Mucosa of descending colon (tissue), 3 donors: ENCODE results near the gene BBX. TPM values are rescaled to one million over a fixed set of nuclear protein-coding genes. Genes with fewer than 3 reads are reported as not detected.

Experiments
- ATAC-seq: fragments of 200-7000 bp; cut with Tn5 transposase; one replicate; pipeline ENCODE4 v1.9.1; 2020; ENCODE audit warnings: mild to moderate bottlenecking, moderate library complexity
- DNase-seq, 3 donors: peaks; one replicate each; pipeline ENCODE4 v3.0.0-alpha.2; 2020
- H3K36me3 ChIP-seq: fragments of 200-600 bp; one replicate; pipeline ENCODE4 v1.8.0; 2021; ENCODE audit warnings: low read depth, mild to moderate bottlenecking
- H3K4me1 ChIP-seq: fragments of 200-600 bp; one replicate; pipeline ENCODE4 v1.8.0; 2021; ENCODE audit warnings: low read depth, mild to moderate bottlenecking
- H3K4me3 ChIP-seq: fragments of 200-600 bp; one replicate; pipeline ENCODE4 v1.8.0; 2021; ENCODE audit warnings: mild to moderate bottlenecking
- H3K9me3 ChIP-seq: fragments of 200-600 bp; one replicate; pipeline ENCODE4 v1.8.0; 2021; ENCODE audit warnings: mild to moderate bottlenecking
- CTCF ChIP-seq: fragments of 200-600 bp; IDR thresholded peaks from one replicate; pipeline ENCODE4 v1.8.0; 2022; ENCODE audit warnings: antibody characterized with exemption, mild to moderate bottlenecking
- intact Hi-C, 2 donors: fragments of 100-400 bp; cut with DNase I in 1 of 2; cut with micrococcal nuclease in 1 of 2; formaldehyde crosslinking; loops; one replicate each; pipeline versions ENCODE4 v1.11.0 to v1.11.1; 2022; cut with DNase I, micrococcal nuclease
- total RNA-seq, 3 donors: library from RNA; stranded (reverse); fragmentation: NEBNext Ultra II Directional in 2 of 3; extraction: Animal tissue kit (Norgen Biotek cat#: 25700) in 2 of 3; gene quantifications; one replicate each; pipeline versions ENCODE4 v1.2.1 to v1.2.4, GENCODE V29; 2021 to 2023
- donor health status: DM: no; HTN: no; CAD: no; lungs with moderate emphysema.
- donor health status: DM: no; HTN: no; CAD: no.
- donor health status: DM: no; HTN: yes; CAD: no.

The BBX gene
- total RNA-seq, 3 donors from 2014 or later = 24.4 to 69.9 (median 26.0) TPM

- DNase-seq = no peak
- ATAC-seq = no peak
- no peak for TF ChIP-seq CTCF
- H3K4me3 ChIP-seq = no peak overlapping the region
- no peaks in the 10 kb centered on the region for H3K9me3 ChIP-seq
- intact Hi-C loops = no loop called here
- H3K4me1 ChIP-seq = no peaks in the 10 kb centered on the region
- no peaks in the 10 kb centered on the region for H3K36me3 ChIP-seq
Measured at GRCh38 chr3:107619549-107619948, 96.8 kb downstream of the BBX start.

GRCh38 chr3:107620534-107620933 is 97.8 kb downstream of the BBX start:
- no peak overlapping the region for H3K4me3 ChIP-seq
- no peak for TF ChIP-seq CTCF
- H3K4me1 ChIP-seq = no peaks in the 10 kb centered on the region
- H3K9me3 ChIP-seq = no peaks in the 10 kb centered on the region
- DNase-seq (no peak), ATAC-seq (no peak)
- intact Hi-C loops = no loop called here
- H3K36me3 ChIP-seq = no peaks in the 10 kb centered on the region

GRCh38 chr3:107621465-107621864 is 98.7 kb downstream of the BBX start:
- intact Hi-C loops = no loop called here
- ATAC-seq = no peak
- Histone ChIP-seq H3K4me1 (no peaks in the 10 kb centered on the region), H3K4me3 (no peak overlapping the region), H3K9me3 (no peaks in the 10 kb centered on the region), H3K36me3 (no peaks in the 10 kb centered on the region)
- no peak for DNase-seq
- no peak for TF ChIP-seq CTCF

- no peak for DNase-seq
- no peak for TF ChIP-seq CTCF
- no peaks in the 10 kb centered on the region for H3K36me3 ChIP-seq
- ATAC-seq = no peak
- H3K4me3 ChIP-seq = no peak overlapping the region
- intact Hi-C loops = no loop called here
- no peaks in the 10 kb centered on the region for H3K4me1 ChIP-seq
- H3K9me3 ChIP-seq = no peaks in the 10 kb centered on the region
Measured at GRCh38 chr3:107627962-107628542, 105.3 kb downstream of the BBX start.

- H3K4me3 ChIP-seq = no peak overlapping the region
- intact Hi-C loops = no loop called here
- no peaks in the 10 kb centered on the region for H3K9me3 ChIP-seq
- H3K4me1 ChIP-seq = no peaks in the 10 kb centered on the region
- no peak for TF ChIP-seq CTCF
- H3K36me3 ChIP-seq = no peaks in the 10 kb centered on the region
- ATAC-seq (no peak), DNase-seq (no peak)
Measured at GRCh38 chr3:107629566-107629965, 106.8 kb downstream of the BBX start.

GRCh38 chr3:107630779-107631178 is 108.0 kb downstream of the BBX start:
- ATAC-seq = no peak
- no peaks in the 10 kb centered on the region for H3K9me3 ChIP-seq
- H3K4me3 ChIP-seq = no peak overlapping the region
- intact Hi-C loops = no loop called here
- no peak for TF ChIP-seq CTCF
- no peaks in the 10 kb centered on the region for H3K4me1 ChIP-seq
- no peaks in the 10 kb centered on the region for H3K36me3 ChIP-seq
- no peak for DNase-seq
